HG03520 (cell line): Measurements from ENCODE around the gene MYO18B.

Experiments
- ATAC-seq: cut with Tn5 transposase; IDR thresholded peaks from one replicate; pipeline ENCODE4 v1.9.1; 2021; ENCODE audit warnings: mild to moderate bottlenecking, moderate library complexity; ENCODE audit not compliant: unreplicated experiment

MYO18B gene

GRCh38 chr22:25843660-25844405 lies 101.8 kb downstream of the MYO18B start:
- ATAC-seq, result no peak

- no peak for ATAC-seq
Measured at GRCh38 chr22:25844601-25845000, 102.6 kb downstream of the MYO18B start.

- ATAC-seq, result no peak
Measured at GRCh38 chr22:25845985-25846745, 104.2 kb downstream of the MYO18B start.

- no peak for ATAC-seq
Measured at GRCh38 chr22:25847451-25847850, 105.5 kb downstream of the MYO18B start.

GRCh38 chr22:25848954-25849353 lies 107.0 kb downstream of the MYO18B start:
- no peak for ATAC-seq

GRCh38 chr22:25849522-25849921 lies 107.5 kb downstream of the MYO18B start:
- no peak for ATAC-seq

GRCh38 chr22:25852223-25852622 lies 110.2 kb downstream of the MYO18B start:
- ATAC-seq, result no peak

GRCh38 chr22:25853078-25853477 lies 111.1 kb downstream of the MYO18B start:
- no peak for ATAC-seq

GRCh38 chr22:25853501-25854284 lies 111.7 kb downstream of the MYO18B start:
- ATAC-seq, result no peak

GRCh38 chr22:25869771-25870170 lies 127.8 kb downstream of the MYO18B start:
- no peak for ATAC-seq

- no peak for ATAC-seq
Measured at GRCh38 chr22:25874327-25874726, 132.3 kb downstream of the MYO18B start.

GRCh38 chr22:25875461-25875860 lies 133.5 kb downstream of the MYO18B start:
- ATAC-seq, result no peak

GRCh38 chr22:25876871-25877270 lies 134.9 kb downstream of the MYO18B start:
- no peak for ATAC-seq

GRCh38 chr22:25878933-25879332 lies 136.9 kb downstream of the MYO18B start:
- ATAC-seq, result no peak

GRCh38 chr22:25880524-25880923 lies 138.5 kb downstream of the MYO18B start:
- ATAC-seq, result no peak

GRCh38 chr22:25881210-25881755 lies 139.3 kb downstream of the MYO18B start:
- no peak for ATAC-seq

GRCh38 chr22:25882360-25882759 lies 140.4 kb downstream of the MYO18B start:
- no peak for ATAC-seq

GRCh38 chr22:25883482-25884033 lies 141.6 kb downstream of the MYO18B start:
- ATAC-seq, result no peak

- no peak for ATAC-seq
Measured at GRCh38 chr22:25884121-25884520, 142.1 kb downstream of the MYO18B start.

- no peak for ATAC-seq
Measured at GRCh38 chr22:25888399-25889054, 146.5 kb downstream of the MYO18B start.
